H1 (cell line): ENCODE results near the gene PLK3. TPM values are rescaled to one million over a fixed set of nuclear protein-coding genes. Genes with fewer than 3 reads are reported as not detected.

Experiments
- CTCF ChIA-PET: fragments of 300-600 bp; sonication (Branson Sonifier 250); formaldehyde crosslinking; loops from one replicate; lab custom pipeline; 2021; ENCODE audit not compliant: partially characterized antibody; lab: Charles Lee
- POLR2A ChIA-PET: fragments of 300-600 bp; sonication (Branson Sonifier 250); formaldehyde crosslinking; loops from one replicate; lab custom pipeline; 2021; ENCODE audit warnings: inconsistent platforms; ENCODE audit not compliant: partially characterized antibody; lab: Charles Lee
- DNase-seq, 2 experiments: peaks; one replicate each; pipeline versions ENCODE4 v3.0.0 to v3.0.0-alpha.2; 2010 to 2022; ENCODE audit warnings: low spot score in 2 of 2, low read depth in 1 of 2, mixed read lengths in 1 of 2
- FAIRE-seq: peaks from 2 replicates; lab custom pipeline; 2011; peaks lifted over from hg19 to GRCh38; lab: Jason Lieb, UNC
- H2AFZ ChIP-seq: 2 replicates; pipeline ENCODE4 v1.8.1; 2012; ENCODE audit warnings: low read length, inconsistent platforms
- H2AK5ac ChIP-seq: 2 replicates; pipeline ENCODE4 v1.6.1; 2013; ENCODE audit warnings: low read depth, low read length
- H2BK120ac ChIP-seq: replicated peaks from 2 replicates; pipeline ENCODE3; 2013; ENCODE audit warnings: low read depth, low read length, inconsistent platforms
- H2BK12ac ChIP-seq: 2 replicates; pipeline ENCODE4 v1.6.1; 2013; ENCODE audit warnings: low read depth, low read length
- H2BK15ac ChIP-seq: 2 replicates; pipeline ENCODE4 v1.6.1; 2013; ENCODE audit warnings: low read length
- H2BK20ac ChIP-seq: 2 replicates; pipeline ENCODE4 v1.6.1; 2013; ENCODE audit warnings: low read length
- H2BK5ac ChIP-seq: 2 replicates; pipeline ENCODE4 v1.6.1; 2013; ENCODE audit warnings: low read depth, low read length
- H3K14ac ChIP-seq: 2 replicates; pipeline ENCODE4 v1.6.1; 2013; ENCODE audit warnings: inconsistent platforms; ENCODE audit not compliant: insufficient read length
- H3K18ac ChIP-seq: 2 replicates; pipeline ENCODE4 v1.6.1; 2013; ENCODE audit warnings: low read length; ENCODE audit errors: extremely low read depth
- H3K23ac ChIP-seq: 2 replicates; pipeline ENCODE4 v1.6.1; 2013; ENCODE audit warnings: inconsistent platforms; ENCODE audit not compliant: insufficient read length
- H3K23me2 ChIP-seq: 2 replicates; pipeline ENCODE4 v1.6.1; 2013; ENCODE audit warnings: low read depth, low read length
- H3K27ac ChIP-seq: 2 replicates; pipeline ENCODE4 v1.6.1; 2011; ENCODE audit warnings: low read depth, low read length, inconsistent platforms
- H3K27me3 ChIP-seq, 4 experiments: replicated peaks in 1 of 4; 1 replicate in 1 of 4; 2 replicates in 3 of 4; pipeline versions ENCODE4 v1.6.1 to v1.8.1; 2011 to 2013; ENCODE audit warnings: low read length in 3 of 4, mild to moderate bottlenecking in 3 of 4, inconsistent platforms in 2 of 4, mixed read lengths in 2 of 4, moderate library complexity in 1 of 4; ENCODE audit not compliant: control insufficient read depth in 3 of 4, insufficient read depth in 3 of 4; ENCODE audit errors: extremely low read depth in 1 of 4
- H3K36me3 ChIP-seq, 4 experiments: 2 replicates each; pipeline versions ENCODE4 v1.6.1 to v1.8.1; 2011 to 2013; ENCODE audit warnings: mild to moderate bottlenecking in 4 of 4, low read length in 3 of 4, moderate library complexity in 2 of 4, control low read depth in 1 of 4, inconsistent platforms in 1 of 4; ENCODE audit not compliant: insufficient read depth in 4 of 4, control insufficient read depth in 2 of 4
- H3K4ac ChIP-seq: replicated peaks from 2 replicates; pipeline ENCODE3; 2013; ENCODE audit warnings: low read length, low read depth, mixed read lengths, inconsistent platforms; ENCODE audit not compliant: insufficient read length
- H3K4me1 ChIP-seq, 4 experiments: replicated peaks in 1 of 4; 1 replicate in 1 of 4; 2 replicates in 3 of 4; pipeline versions ENCODE4 v1.6.1 to v1.8.1; 2011 to 2013; ENCODE audit warnings: low read length in 3 of 4, inconsistent platforms in 2 of 4, mixed read lengths in 1 of 4; ENCODE audit not compliant: insufficient read depth in 4 of 4, control insufficient read depth in 3 of 4
- H3K4me2 ChIP-seq, 2 experiments: 2 replicates each; pipeline versions ENCODE4 v1.6.1 to v1.8.1; 2011 to 2013; ENCODE audit warnings: low read depth in 2 of 2, low read length in 2 of 2, control low read depth in 1 of 2, inconsistent platforms in 1 of 2, mild to moderate bottlenecking in 1 of 2; ENCODE audit not compliant: insufficient read depth in 1 of 2
- H3K4me3 ChIP-seq, 4 experiments: fragments of 200-600, 300-600 bp in 1 of 4; sonication (generic), shearing (Covaris generic), sonication (Bioruptor Twin) in 1 of 4; 2 replicates each; pipeline versions ENCODE4 v1.5.1 to v1.8.1; 2011 to 2016; ENCODE audit warnings: low read length in 4 of 4, low read depth in 3 of 4, control low read depth in 2 of 4, inconsistent platforms in 2 of 4, mild to moderate bottlenecking in 2 of 4, mixed read lengths in 1 of 4, moderate library complexity in 1 of 4; ENCODE audit not compliant: insufficient read depth in 2 of 4; ENCODE audit errors: extremely low read depth in 1 of 4
- H3K56ac ChIP-seq: replicated peaks from 2 replicates; pipeline ENCODE3; 2013; ENCODE audit warnings: low read depth, mild to moderate bottlenecking, mixed read lengths, low read length, inconsistent platforms; ENCODE audit not compliant: insufficient read length
- H3K79me1 ChIP-seq: 2 replicates; pipeline ENCODE4 v1.6.1; 2013; ENCODE audit warnings: low read depth, low read length, control low read depth
- H3K79me2 ChIP-seq, 2 experiments: 2 replicates each; pipeline versions ENCODE4 v1.6.1 to v1.8.1; 2012 to 2013; ENCODE audit warnings: low read length in 2 of 2, mild to moderate bottlenecking in 2 of 2, inconsistent platforms in 1 of 2; ENCODE audit not compliant: insufficient read depth in 2 of 2, control insufficient read depth in 1 of 2
- H3K9ac ChIP-seq, 4 experiments: replicated peaks in 1 of 4; 1 replicate in 1 of 4; 2 replicates in 3 of 4; pipeline versions ENCODE4 v1.6.1 to v1.8.1; 2011 to 2013; ENCODE audit warnings: low read depth in 3 of 4, low read length in 3 of 4, control low read depth in 2 of 4, mild to moderate bottlenecking in 2 of 4, moderate library complexity in 2 of 4, inconsistent platforms in 1 of 4; ENCODE audit errors: extremely low read depth in 1 of 4
- H3K9me3 ChIP-seq, 2 experiments: 2 replicates each; pipeline versions ENCODE4 v1.6.1 to v1.8.1; 2012 to 2013; ENCODE audit warnings: mild to moderate bottlenecking in 2 of 2, moderate library complexity in 2 of 2, control low read depth in 1 of 2, inconsistent platforms in 1 of 2, low read depth in 1 of 2, low read length in 1 of 2, mixed read lengths in 1 of 2; ENCODE audit not compliant: insufficient read depth in 2 of 2
- H4K20me1 ChIP-seq, 2 experiments: replicated peaks in 1 of 2; 2 replicates each; pipeline versions ENCODE3 to v1.8.1; 2011 to 2013; ENCODE audit warnings: inconsistent platforms in 2 of 2, low read length in 2 of 2, mild to moderate bottlenecking in 1 of 2; ENCODE audit not compliant: insufficient read depth in 2 of 2, control insufficient read depth in 1 of 2
- H4K5ac ChIP-seq: 2 replicates; pipeline ENCODE4 v1.6.1; 2013; ENCODE audit warnings: low read length, low read depth, mixed read lengths, inconsistent platforms; ENCODE audit not compliant: insufficient read length
- H4K8ac ChIP-seq: 2 replicates; pipeline ENCODE4 v1.8.0; 2013; ENCODE audit warnings: mild to moderate bottlenecking, moderate library complexity, low read length, inconsistent platforms; ENCODE audit not compliant: insufficient read depth; ENCODE audit errors: extremely low read depth
- H4K91ac ChIP-seq: replicated peaks from 2 replicates; pipeline ENCODE3; 2013; ENCODE audit warnings: low read length, mixed read lengths, inconsistent platforms; ENCODE audit not compliant: insufficient read length
- CREB1 ChIP-seq: IDR thresholded peaks from 2 replicates; pipeline ENCODE4 v1.6.1; 2012; ENCODE audit warnings: inconsistent platforms
- CTCF ChIP-seq, 3 experiments: IDR thresholded peaks; 1 replicate in 2 of 3; 2 replicates in 1 of 3; pipeline versions ENCODE4 v1.5.1 to v1.6.1; 2011; ENCODE audit warnings: low read length in 3 of 3, mild to moderate bottlenecking in 3 of 3, inconsistent platforms in 2 of 3, low read depth in 1 of 3, moderate library complexity in 1 of 3; ENCODE audit not compliant: insufficient read depth in 1 of 3; ENCODE audit errors: control extremely low read depth in 1 of 3
- NRF1 ChIP-seq: IDR thresholded peaks from 2 replicates; pipeline ENCODE4 v1.6.1; 2011; ENCODE audit warnings: mild to moderate bottlenecking, low read depth, low read length, improper control_type of control experiment
- SIN3A ChIP-seq, 2 experiments: IDR thresholded peaks in 1 of 2; conservative IDR thresholded peaks in 1 of 2; 2 replicates each; pipeline ENCODE4 v1.6.1; 2011 to 2012; ENCODE audit warnings: low read length in 2 of 2, improper control_type of control experiment in 1 of 2, low read depth in 1 of 2, mild to moderate bottlenecking in 1 of 2
- SIRT6 ChIP-seq: IDR thresholded peaks from one replicate; pipeline ENCODE4 v1.7.1; 2012; ENCODE audit warnings: low read length, inconsistent platforms
- WGBS, 2 experiments: shearing (Covaris generic) in 1 of 2; methylation state at CpG; one replicate each; pipeline versions ENCODE4 v1.1.6 to v1.1.7; 2013 to 2015; ENCODE audit warnings: low lambda C conversion rate in 2 of 2, mixed read lengths in 2 of 2, inconsistent platforms in 1 of 2, low coverage in 1 of 2, missing lambda C conversion rate in 1 of 2; ENCODE audit not compliant: insufficient replicate concordance in 2 of 2, insufficient coverage in 1 of 2, insufficient read length in 1 of 2; ENCODE audit errors: extremely low coverage in 1 of 2, missing lambda C conversion rate in 1 of 2; 5-methylcytosine and 5-hydroxymethylcytosine counted together
- polyA plus RNA-seq, 7 experiments: library from polyadenylated mRNA; depleted of rRNA in 3 of 7; stranded (reverse) in 5 of 7; unstranded in 2 of 7; fragments of >200 nt in 5 of 7; fragments of 200-250 nt in 2 of 7; gene quantifications; 1 replicate in 5 of 7; 2 replicates in 1 of 7; 4 replicates in 1 of 7; pipeline versions ENCODE4 v1.2.1 to v1.2.3, GENCODE V29; 2011 to 2013; ENCODE audit warnings: missing spikeins in 2 of 7, mixed read lengths in 2 of 7
- total RNA-seq: library from RNA; stranded (reverse); fragmentation: NEBNext Ultra II Directional; extraction: Animal tissue kit (Norgen Biotek cat#: 25700); gene quantifications from 2 replicates; pipeline ENCODE4 v1.2.1, GENCODE V29; 2021

Gene PLK3
- total and polyA plus RNA-seq, 2 of the 8 experiments (the other 6 are each of a cell fraction or from before 2014, with no cell fraction given), result 7.9 to 12.3 TPM

- Histone ChIP-seq H3K27ac (no peak overlapping the region), H3K9me3 (no peaks in the 10 kb centered on the region), H4K8ac (no peak overlapping the region), H2BK20ac (no peak overlapping the region), H3K23ac (no peak overlapping the region), H4K20me1 (no peaks in the 10 kb centered on the region), H2BK12ac (no peak overlapping the region), H3K14ac (no peak overlapping the region), H3K79me2 (no peaks in the 10 kb centered on the region), H3K79me1 (no peaks in the 10 kb centered on the region), H4K91ac (no peak overlapping the region), H3K9ac (no peak overlapping the region), H3K4me1 (no peaks in the 10 kb centered on the region), H3K27me3 (no peaks in the 10 kb centered on the region), H2BK5ac (no peak overlapping the region), H2AK5ac (no peak overlapping the region), H3K56ac (no peak overlapping the region), H2BK15ac (no peak overlapping the region), H3K4ac (no peak overlapping the region), H2AFZ (no peak overlapping the region), H3K23me2 (no peaks in the 10 kb centered on the region), H3K4me3 (no peak overlapping the region), H3K18ac (no peak overlapping the region), H3K36me3 (no peaks in the 10 kb centered on the region), H4K5ac (no peak overlapping the region), H3K4me2 (no peak overlapping the region), H2BK120ac (no peak overlapping the region)
- POLR2A ChIA-PET, result interaction anchor here (1.1 to 1.7 kb wide), 3 partner anchors 8 to 161 kb away, joined by 3 read pairs; partner anchors contain the start of gene PTCH2
- DNase-seq, result no peak
- CTCF ChIA-PET, result interaction anchor here (0.8 to 1.0 kb wide), 2 partner anchors 12 to 138 kb away, joined by 3 read pairs; no protein-coding TSS in a partner anchor
- no peak for FAIRE-seq
- 94% methylated on average over 6 of the region's 6 CpGs; no CpG with 5 or more reads in 1 of the 2 experiments for WGBS, 2 experiments
- TF ChIP-seq SIN3A (conservative IDR thresholded peaks at IDR 0.05 in 1 of 2, IDR thresholded peaks at IDR 0.05 in 1 of 2; ENCODE audit: low read depth in 1 of 2, low read length in 2 of 2) (no peak), NRF1 (no peak), CTCF (IDR thresholded peaks at IDR 0.05; ENCODE audit: control extremely low read depth in 1 of 3, insufficient read depth in 1 of 3, low read depth in 1 of 3, low read length in 3 of 3) (no peak), SIRT6 (no peak), CREB1 (no peak)
Observed at GRCh38 chr1:44853201-44853600, 53.0 kb downstream of the PLK3 start.
